Activated CD8-positive, alpha-beta memory T cell treated with anti-CD3 and anti-CD28 coated beads for 48 hours (primary cell): Measurements from ENCODE around the gene PLEKHA6.
A peak's percentile ranks its signal among the peaks of the same experiment; 100 is the strongest.

Experiments
- DNase-seq, 3 experiments: peaks; one replicate each; pipeline ENCODE4 v3.0.0-alpha.2; 2020; ENCODE audit warnings: low read depth in 2 of 3, low spot score in 2 of 3

PLEKHA6 gene

GRCh38 chr1:204262506-204263253 lies 97.0 kb downstream of the PLEKHA6 start:
- DNase-seq, result no peak

- no peak for DNase-seq
Measured at GRCh38 chr1:204261746-204262505, 97.8 kb downstream of the PLEKHA6 start.

DNA sequence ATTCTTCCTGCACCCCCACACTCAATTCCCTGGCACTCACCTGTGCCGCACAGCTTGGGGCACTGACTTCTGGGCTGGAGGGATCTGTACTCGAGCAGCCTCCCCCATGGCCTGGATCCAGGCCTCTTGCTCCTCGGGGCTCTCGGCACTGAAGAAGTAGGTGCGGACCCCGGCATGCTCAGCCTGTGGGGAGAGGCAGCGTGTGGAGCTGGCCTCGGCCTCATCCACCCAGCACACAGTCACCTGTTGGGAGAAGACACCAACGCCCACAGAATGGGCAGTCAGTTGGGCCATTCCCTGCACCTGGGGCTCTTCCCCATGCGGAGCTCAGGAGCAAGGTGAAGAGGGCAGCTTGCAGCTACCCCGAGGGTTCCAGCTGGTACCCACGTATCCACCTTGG lies 98.5 kb downstream of the PLEKHA6 start:
- DNase-seq, result no peak

DNA sequence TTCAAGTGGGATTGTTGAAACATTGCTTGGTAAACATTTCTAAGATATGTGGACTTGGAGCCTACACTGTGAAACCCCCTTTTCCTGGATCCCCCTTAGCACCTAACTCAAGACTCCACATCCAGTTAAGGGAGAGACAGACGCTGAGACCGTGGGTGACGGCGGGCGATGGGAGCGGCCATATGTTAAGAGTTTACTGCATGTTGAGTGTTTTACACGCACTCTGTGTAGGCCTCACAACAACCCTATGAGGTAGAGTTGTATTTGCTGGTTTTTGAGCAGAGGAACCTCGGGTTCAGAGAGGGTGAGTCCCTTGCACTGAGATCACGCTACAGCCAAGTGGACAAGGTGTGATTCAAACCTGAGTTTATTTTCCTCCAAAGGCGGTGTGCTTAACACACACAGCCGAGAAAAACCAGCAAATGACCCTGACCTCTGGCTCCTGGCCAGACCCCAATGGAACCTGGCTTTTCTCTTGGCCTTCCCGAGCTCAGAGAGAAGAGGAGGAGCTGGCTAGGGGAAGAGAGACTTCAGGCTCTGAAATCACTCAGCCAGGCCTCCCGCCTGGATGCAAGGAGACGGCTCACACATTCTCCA lies 99.0 kb downstream of the PLEKHA6 start:
- DNase-seq, result no peak

- DNase-seq, result no peak
Measured at GRCh38 chr1:204259782-204260181, 99.9 kb downstream of the PLEKHA6 start.

DNA sequence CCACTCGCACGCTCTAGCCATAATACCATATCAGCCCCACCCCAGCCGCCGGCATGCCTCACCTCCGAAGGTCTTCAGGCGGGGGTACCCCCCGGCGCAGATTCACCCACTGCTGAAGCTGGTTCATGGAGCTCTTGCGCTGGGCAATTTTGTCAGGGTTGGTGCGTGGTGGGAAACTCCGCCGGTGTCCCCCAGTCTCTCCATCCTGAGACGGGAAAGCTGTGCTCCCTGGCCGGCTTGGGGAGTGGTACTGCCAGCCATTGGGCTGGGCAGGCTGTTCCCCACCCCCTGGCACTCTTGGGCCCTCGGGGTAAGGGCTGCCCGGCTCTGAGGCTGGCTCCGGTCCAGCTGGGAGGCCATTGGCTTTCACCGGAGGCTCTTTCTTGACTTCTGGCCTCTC lies 100.5 kb downstream of the PLEKHA6 start:
- DNase-seq, result no peak

DNA sequence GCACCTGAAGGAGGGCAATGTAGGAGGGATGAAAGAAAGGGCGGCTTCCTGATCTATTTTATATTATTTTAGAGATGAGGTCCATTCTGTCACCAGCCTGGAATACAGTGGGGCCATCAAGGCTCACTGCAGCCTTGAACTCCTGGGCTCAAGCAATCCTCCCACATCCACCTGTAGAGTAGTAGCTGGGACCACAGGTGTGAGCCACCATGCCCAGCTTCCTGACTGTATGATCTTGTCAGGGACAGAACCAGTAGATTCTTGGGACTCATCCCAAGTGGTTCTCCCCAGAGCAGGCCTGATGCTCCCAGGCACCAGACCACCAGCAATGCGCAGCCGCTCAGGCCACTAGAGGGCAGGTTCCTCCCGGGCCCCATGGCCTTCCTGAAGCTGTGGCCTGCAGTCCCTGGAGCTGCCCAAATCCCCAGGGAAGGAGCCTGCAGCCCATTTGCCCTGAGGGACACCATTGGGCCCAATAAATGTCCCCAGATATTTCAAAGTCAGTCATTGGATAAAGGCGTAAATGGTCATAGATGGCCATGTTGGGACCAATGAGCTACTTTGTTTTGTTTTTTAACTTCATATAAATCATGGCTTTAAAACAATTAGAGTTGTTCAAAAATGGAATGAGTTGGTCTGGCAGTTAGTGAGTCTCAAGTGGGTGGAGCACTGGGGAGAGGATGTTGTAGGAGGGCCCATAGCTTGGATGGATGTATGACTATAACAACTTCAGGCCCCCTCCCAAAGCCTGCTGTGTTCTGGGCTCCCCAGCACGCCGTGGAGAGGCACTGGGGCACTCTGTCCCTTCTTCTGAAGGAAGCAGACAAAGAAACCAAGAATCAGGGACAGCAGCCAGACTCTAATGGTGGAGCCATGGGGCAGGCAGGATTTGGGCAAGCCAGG lies 101.3 kb downstream of the PLEKHA6 start:
- peak in 2 of 3 experiments; percentile 2 to 10 for DNase-seq

- no peak for DNase-seq
Measured at GRCh38 chr1:204257446-204257845, 102.3 kb downstream of the PLEKHA6 start.

DNA sequence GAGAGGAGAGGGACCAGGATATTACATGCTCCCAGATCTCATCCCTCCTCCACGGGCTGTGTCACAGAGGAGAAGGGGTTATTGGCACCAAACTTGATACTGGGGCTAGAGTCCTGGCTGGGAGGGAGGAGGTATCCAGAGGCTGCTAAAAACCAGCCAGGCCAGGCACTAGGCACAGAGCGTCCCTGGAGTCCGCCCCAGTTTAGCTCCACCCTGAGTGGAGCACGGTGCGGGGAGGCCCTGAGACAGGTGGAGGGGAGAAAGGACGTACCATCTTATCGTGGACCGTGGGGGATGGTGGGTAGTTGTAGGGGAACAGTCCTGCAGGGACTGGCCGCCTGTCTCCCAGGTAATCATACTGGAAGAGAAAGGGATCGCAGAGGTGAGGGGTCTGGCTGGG lies 103.2 kb downstream of the PLEKHA6 start:
- no peak for DNase-seq

GRCh38 chr1:204255966-204256365 lies 103.8 kb downstream of the PLEKHA6 start:
- DNase-seq, result no peak

DNA sequence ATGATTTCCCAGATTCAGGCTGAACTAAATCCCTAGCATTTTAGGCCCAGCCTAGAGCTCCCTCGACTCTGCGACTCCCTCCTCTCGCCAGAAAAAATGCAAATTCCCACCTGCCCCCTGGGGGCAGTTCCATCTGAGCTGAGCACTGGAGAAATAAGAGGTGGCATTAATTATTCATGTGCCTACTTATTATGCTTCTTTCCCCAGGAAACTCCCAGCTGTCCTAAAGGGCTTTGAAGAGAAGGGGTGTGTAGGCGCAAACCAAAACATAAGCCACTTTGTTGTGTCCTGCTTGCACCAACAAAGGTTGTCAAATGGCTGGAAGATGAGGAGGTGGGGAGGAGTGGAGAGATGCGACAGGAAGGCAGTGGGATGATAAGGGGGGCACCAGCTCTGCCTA lies 104.5 kb downstream of the PLEKHA6 start:
- DNase-seq, result no peak

DNA sequence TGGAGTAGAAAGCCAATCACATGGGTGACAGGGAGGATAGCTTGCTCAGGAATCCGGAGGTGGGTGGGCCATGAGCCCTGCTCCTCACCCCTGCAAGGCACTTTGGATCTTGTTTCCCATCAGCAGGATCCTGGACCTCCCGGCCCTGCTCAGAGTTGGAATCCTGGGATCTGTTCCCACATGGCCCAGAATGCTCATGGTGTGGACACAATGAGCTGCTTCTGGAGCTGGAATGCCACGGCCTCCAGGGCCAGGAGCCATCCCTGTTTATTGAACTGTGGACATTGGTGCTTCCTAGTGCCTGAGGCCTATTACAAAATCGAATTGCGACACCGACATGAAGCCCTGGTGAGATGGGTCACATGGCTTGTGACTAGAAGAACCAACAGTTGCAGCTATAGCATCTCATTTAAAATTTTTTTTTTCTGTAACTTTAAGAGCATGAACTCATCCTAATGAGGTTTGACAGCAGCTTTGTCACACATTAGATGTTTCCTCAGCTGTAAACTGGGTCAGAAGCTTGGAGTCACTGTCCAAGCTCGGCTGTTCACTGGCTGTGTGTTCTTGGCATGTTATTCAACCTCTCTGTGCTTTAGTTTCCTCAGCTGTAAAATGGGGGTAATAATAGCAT lies 105.6 kb downstream of the PLEKHA6 start:
- no peak for DNase-seq

DNA sequence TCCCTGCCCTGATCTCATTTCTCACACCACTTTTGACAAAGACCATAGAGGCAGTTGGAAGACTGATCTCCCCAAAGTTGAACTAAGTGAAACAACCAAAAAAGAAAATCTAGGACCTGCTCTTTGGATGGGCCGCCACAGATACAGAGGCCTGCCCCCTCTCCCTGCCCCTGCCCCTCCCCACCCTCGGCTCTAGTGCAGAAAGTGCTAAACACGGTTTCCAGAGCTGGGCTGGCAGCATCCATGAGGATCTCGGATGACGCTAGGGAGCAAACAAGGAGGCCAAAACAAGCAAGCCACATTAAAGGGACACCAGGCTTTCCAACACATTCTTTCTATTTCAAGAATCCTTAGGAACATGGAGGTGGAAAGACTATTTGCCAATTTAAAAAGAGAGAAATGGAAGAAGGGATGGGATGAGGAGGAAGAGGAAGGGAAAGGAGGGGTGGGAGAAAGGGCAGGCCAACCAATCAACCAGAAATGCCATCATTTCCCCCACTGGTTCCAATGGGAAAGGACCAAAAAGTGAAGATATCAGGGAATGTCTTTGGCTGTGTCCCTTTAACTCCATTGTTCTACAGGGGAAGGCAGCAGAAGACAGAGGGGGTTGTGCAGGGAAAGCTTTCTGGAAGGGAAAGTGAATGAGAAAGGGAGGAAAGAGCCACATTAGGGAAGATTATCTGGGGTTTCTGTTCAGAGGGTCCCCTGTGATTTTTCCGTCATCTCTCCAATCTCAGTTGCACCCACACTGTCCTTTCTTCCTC lies 107.6 kb downstream of the PLEKHA6 start:
- DNase-seq, result no peak

DNA sequence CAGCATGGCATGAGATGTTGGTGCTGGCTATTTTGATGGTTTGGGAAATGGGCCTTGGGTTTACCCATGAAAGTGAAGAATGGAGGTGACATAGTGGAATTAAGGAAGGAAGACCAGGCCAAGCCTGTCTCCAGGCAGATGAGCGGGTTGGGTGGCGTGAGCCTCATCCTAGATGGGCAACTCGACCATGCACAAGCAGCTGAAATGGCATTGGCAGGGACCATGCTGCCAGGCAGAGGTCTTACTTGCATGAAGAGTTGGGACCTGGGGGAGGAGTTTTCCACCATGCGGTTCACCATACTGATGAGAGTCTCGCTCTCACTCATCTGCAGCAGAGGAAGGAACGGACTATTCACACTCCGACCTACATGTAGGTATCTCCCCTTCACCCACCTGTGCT lies 108.4 kb downstream of the PLEKHA6 start:
- no peak for DNase-seq

DNA sequence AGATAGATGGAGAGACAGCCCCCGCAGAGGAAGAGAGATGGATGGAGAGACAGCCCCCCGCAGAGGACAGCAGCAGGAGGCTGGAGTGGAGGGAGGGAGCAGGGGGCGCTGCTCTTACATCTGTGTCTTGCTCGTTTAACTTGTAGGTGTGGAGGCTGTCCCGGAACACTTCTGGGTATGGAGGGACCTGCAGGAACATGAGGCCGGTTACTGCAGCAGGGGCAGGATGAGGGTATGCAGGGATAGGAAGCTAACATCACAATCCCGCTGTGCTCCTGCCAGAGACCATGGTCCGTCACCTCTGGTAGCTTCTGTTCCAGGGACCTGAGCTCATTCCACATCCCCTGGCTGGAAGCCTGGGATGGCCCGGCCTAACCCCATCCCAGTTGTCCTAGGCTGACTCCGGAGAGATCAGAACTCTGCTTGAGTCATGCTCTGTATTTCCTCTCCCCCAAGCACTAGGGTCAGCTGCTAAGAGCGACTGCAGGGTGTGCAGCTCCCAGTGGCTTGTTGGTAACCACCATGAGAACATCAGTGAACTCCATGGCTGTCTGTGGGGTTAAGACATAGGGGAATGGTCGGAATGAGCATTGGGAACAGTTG lies 109.2 kb downstream of the PLEKHA6 start:
- no peak for DNase-seq

DNA sequence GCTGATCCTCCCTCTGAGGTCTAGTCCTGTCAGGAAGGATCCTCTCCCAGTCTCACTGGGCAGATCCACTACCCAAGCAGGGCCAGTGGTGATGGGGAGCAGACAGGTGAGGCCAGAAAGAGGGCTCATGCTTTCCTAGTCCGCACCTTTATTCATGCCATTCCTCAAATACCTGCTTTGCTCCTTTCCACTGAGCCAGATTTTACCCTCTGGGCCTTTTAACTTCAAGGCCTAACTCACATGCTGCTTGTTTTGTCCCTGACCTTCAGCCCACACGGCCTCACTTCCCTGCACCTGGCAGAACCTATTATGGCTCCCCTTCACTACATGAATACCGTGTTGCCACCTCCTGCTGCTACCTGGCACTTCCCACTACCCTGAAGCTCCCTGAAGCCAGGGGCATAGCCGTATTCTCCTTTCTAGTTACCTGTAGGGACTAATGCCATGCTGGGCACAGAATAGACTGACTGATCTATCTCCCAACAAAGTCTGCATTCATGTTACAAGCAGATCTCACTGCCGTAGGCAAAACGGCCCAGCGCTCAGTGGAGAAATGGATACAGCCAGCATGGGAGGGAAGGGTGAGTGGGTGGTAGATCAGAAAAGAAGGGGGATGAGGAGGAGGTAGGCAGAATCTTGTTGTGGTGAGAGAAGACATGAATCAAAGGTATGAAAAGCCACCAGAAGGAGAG lies 109.8 kb downstream of the PLEKHA6 start:
- no peak for DNase-seq

DNA sequence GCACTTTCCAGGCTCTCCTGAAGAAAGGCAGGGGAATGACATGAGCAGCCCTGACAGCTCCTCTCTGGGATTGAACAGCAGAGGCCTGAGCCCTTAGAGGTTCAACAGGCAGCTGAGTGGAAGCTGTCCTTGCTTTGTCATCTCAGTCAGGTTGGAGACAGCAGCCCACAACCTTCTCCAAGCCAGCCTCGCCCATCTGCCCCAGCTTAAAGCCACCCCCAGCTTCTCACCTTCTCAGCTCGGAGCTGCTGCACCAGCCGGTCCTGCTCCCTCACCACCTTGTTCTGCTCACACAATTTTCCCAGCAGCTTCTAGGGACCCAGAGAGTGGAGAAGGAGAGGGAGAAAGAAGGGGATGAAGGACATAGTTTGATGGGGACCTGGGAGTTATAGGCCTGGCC lies 110.8 kb downstream of the PLEKHA6 start:
- DNase-seq, result no peak

DNA sequence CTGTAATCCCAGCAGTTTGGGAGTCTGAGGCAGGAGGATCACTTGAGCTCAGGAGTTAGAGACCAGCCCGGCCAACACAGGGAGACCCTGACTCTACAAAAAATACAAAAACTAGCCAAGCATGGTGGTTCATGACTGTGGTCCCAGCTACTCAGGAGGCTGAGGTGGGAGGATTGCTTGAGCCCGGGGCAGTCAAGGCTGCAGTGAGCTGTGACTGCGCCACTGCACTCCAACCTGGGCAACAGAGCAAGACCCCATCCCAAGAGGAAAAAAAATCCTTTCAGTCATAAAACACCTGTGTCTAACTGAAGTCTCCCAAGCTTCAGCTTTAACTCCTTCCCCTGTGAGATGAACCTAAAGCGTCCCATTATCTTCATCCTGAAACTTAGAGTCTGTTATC lies 112.9 kb downstream of the PLEKHA6 start:
- DNase-seq, result no peak

- no peak for DNase-seq
Measured at GRCh38 chr1:204242920-204243319, 116.8 kb downstream of the PLEKHA6 start.
